ENCODE measurements around the gene TXNL4B. TPM values are rescaled to one million over a fixed set of nuclear protein-coding genes. Genes with fewer than 3 reads are reported as not detected.
"Not testable (repeated sequence)": the region's sequence is repeated elsewhere in the genome, so short reads cannot be mapped to it uniquely, and the experiment has no call there.

Gene TXNL4B
- total RNA-seq, 1 donor from 2014 or later = 12.8 TPM

DNA sequence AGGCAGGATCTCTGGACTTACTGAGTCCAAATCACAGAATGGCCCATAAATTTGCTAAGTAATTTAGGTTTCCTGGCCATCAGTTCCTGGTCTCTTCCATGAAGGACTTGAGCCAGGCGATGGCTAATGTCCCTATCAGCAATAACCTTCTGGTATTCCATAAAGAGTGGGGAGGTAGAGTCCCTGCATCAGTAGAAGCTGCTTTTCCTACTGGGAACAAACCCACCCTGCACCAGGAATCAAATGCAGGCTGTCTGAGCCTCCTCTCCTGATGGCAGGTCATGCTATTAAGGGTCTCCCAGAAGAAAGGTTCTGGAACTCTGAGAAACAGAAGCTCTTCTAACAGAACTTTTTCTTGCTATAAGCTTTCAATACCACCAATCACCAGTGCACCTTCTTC, 31.9 kb downstream of the TXNL4B start:
- Mint-ChIP-seq H3K27ac (ENCODE audit: unreplicated experiment) (no peak overlapping the region), H3K4me1 (ENCODE audit: low read depth, unreplicated experiment) (peaks cover 2% of the 10 kb centered on the region), H3K36me3 (ENCODE audit: low read depth, unreplicated experiment) (no peaks in the 10 kb centered on the region), H3K9me3 (ENCODE audit: unreplicated experiment) (peaks cover 3% of the 10 kb centered on the region), H3K27me3 (ENCODE audit: low read depth, unreplicated experiment) (peaks cover 18% of the 10 kb centered on the region), H3K4me3 (ENCODE audit: unreplicated experiment) (no peak overlapping the region)
- Histone ChIP-seq H3K27ac (ENCODE audit: low read depth, low read length) (no peak overlapping the region), H3K36me3 (ENCODE audit: insufficient read depth, low read length) (no peaks in the 10 kb centered on the region), H4K20me1 (ENCODE audit: insufficient read depth, low read length) (no peaks in the 10 kb centered on the region), H3K27me3 (ENCODE audit: insufficient read depth, low read length) (no peaks in the 10 kb centered on the region), H3K4me1 (ENCODE audit: insufficient read depth, low read length) (no peaks in the 10 kb centered on the region), H3K9me3 (ENCODE audit: insufficient read depth, low read depth, low read length) (no peaks in the 10 kb centered on the region), H2AFZ (ENCODE audit: low read depth, low read length) (no peak overlapping the region), H3K79me2 (ENCODE audit: insufficient read depth, low read length) (no peaks in the 10 kb centered on the region), H3K9ac (ENCODE audit: low read length) (no peak overlapping the region), H3K4me3 (ENCODE audit: insufficient read depth, low read depth, low read length) (no peak overlapping the region), H3K4me2 (ENCODE audit: low read length) (no peak overlapping the region)
- TF ChIP-seq, protein P1, sequence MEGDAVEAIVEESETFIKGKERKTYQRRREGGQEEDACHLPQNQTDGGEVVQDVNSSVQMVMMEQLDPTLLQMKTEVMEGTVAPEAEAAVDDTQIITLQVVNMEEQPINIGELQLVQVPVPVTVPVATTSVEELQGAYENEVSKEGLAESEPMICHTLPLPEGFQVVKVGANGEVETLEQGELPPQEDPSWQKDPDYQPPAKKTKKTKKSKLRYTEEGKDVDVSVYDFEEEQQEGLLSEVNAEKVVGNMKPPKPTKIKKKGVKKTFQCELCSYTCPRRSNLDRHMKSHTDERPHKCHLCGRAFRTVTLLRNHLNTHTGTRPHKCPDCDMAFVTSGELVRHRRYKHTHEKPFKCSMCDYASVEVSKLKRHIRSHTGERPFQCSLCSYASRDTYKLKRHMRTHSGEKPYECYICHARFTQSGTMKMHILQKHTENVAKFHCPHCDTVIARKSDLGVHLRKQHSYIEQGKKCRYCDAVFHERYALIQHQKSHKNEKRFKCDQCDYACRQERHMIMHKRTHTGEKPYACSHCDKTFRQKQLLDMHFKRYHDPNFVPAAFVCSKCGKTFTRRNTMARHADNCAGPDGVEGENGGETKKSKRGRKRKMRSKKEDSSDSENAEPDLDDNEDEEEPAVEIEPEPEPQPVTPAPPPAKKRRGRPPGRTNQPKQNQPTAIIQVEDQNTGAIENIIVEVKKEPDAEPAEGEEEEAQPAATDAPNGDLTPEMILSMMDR (IDR thresholded peaks at IDR 0.05; ENCODE audit: insufficient read depth, low read depth, low read length) = no peak
- no peak for TF ChIP-seq EZH2 (IDR thresholded peaks at IDR 0.05; ENCODE audit: insufficient read depth, low read length)
- DNase-seq (ENCODE audit: low read depth) (no peak), FAIRE-seq (no peak)

DNA sequence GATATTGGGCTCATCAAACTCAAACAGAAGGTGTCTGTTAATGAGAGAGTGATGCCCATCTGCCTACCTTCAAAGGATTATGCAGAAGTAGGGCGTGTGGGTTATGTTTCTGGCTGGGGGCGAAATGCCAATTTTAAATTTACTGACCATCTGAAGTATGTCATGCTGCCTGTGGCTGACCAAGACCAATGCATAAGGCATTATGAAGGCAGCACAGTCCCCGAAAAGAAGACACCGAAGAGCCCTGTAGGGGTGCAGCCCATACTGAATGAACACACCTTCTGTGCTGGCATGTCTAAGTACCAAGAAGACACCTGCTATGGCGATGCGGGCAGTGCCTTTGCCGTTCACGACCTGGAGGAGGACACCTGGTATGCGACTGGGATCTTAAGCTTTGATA, 33.0 kb downstream of the TXNL4B start:
- peaks cover 2% of the 10 kb centered on the region for H3K4me1 Mint-ChIP-seq (ENCODE audit: low read depth, unreplicated experiment)
- no peak overlapping the region for H3K27ac ChIP-seq (ENCODE audit: low read depth, low read length)
- no peak for FAIRE-seq
- H4K20me1 ChIP-seq (ENCODE audit: insufficient read depth, low read length) = no peaks in the 10 kb centered on the region
- H3K9me3 ChIP-seq (ENCODE audit: insufficient read depth, low read depth, low read length) = no peaks in the 10 kb centered on the region
- H3K4me1 ChIP-seq (ENCODE audit: insufficient read depth, low read length) = no peaks in the 10 kb centered on the region
- H3K9ac ChIP-seq (ENCODE audit: low read length) = no peak overlapping the region
- no peak overlapping the region for H3K4me3 Mint-ChIP-seq (ENCODE audit: unreplicated experiment)
- DNase-seq (ENCODE audit: low read depth) = no peak
- H2AFZ ChIP-seq (ENCODE audit: low read depth, low read length) = no peak overlapping the region
- TF ChIP-seq, protein P1 (IDR thresholded peaks at IDR 0.05; ENCODE audit: insufficient read depth, low read depth, low read length) = no peak
- no peak for TF ChIP-seq EZH2 (IDR thresholded peaks at IDR 0.05; ENCODE audit: insufficient read depth, low read length)
- H3K27me3 Mint-ChIP-seq (ENCODE audit: low read depth, unreplicated experiment) = peaks cover 18% of the 10 kb centered on the region
- H3K36me3 Mint-ChIP-seq (ENCODE audit: low read depth, unreplicated experiment) = no peaks in the 10 kb centered on the region
- H3K4me2 ChIP-seq (ENCODE audit: low read length) = no peak overlapping the region
- peaks cover 3% of the 10 kb centered on the region for H3K9me3 Mint-ChIP-seq (ENCODE audit: unreplicated experiment)
- no peaks in the 10 kb centered on the region for H3K27me3 ChIP-seq (ENCODE audit: insufficient read depth, low read length)
- H3K4me3 ChIP-seq (ENCODE audit: insufficient read depth, low read depth, low read length) = no peak overlapping the region
- H3K79me2 ChIP-seq (ENCODE audit: insufficient read depth, low read length) = no peaks in the 10 kb centered on the region
- H3K27ac Mint-ChIP-seq (ENCODE audit: unreplicated experiment) = no peak overlapping the region
- no peaks in the 10 kb centered on the region for H3K36me3 ChIP-seq (ENCODE audit: insufficient read depth, low read length)

DNA sequence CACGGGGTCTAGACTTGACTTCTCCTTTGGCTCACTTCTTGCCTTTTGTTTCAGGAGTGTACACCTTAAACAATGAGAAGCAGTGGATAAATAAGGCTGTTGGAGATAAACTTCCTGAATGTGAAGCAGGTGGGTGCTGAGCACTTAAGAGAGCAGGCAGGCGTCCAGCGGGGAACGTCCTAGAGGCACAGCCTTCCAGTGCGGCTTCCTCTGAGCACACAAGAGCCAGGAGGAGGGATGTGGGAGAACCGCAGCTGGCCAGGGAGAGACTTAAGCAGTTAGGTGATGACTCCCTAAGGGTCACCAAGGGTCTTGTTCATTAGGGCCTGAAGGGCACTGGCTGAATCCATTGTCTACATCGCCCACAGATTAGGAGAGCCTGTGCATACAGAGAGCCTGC, 34.4 kb downstream of the TXNL4B start:
- H3K9me3 ChIP-seq (ENCODE audit: insufficient read depth, low read depth, low read length); H3K27ac ChIP-seq (ENCODE audit: low read depth, low read length); H2AFZ ChIP-seq (ENCODE audit: low read depth, low read length); H3K4me2 ChIP-seq (ENCODE audit: low read length); H3K9ac ChIP-seq (ENCODE audit: low read length); H4K20me1 ChIP-seq (ENCODE audit: insufficient read depth, low read length); H3K79me2 ChIP-seq (ENCODE audit: insufficient read depth, low read length); FAIRE-seq; H3K36me3 ChIP-seq (ENCODE audit: insufficient read depth, low read length); H3K4me1 ChIP-seq (ENCODE audit: insufficient read depth, low read length); DNase-seq (ENCODE audit: low read depth); H3K4me3 ChIP-seq (ENCODE audit: insufficient read depth, low read depth, low read length); H3K27me3 ChIP-seq (ENCODE audit: insufficient read depth, low read length); H3K4me1 Mint-ChIP-seq (ENCODE audit: low read depth, unreplicated experiment); H3K9me3 Mint-ChIP-seq (ENCODE audit: unreplicated experiment); H3K27ac Mint-ChIP-seq (ENCODE audit: unreplicated experiment); H3K36me3 Mint-ChIP-seq (ENCODE audit: low read depth, unreplicated experiment); H3K4me3 Mint-ChIP-seq (ENCODE audit: unreplicated experiment): not testable (repeated sequence)
- H3K27me3 Mint-ChIP-seq (ENCODE audit: low read depth, unreplicated experiment) = peaks cover 25% of the 10 kb centered on the region

- H3K4me1 ChIP-seq (ENCODE audit: insufficient read depth, low read length); H3K36me3 ChIP-seq (ENCODE audit: insufficient read depth, low read length); H3K79me2 ChIP-seq (ENCODE audit: insufficient read depth, low read length); H3K4me2 ChIP-seq (ENCODE audit: low read length); H3K36me3 Mint-ChIP-seq (ENCODE audit: low read depth, unreplicated experiment); H3K27ac ChIP-seq (ENCODE audit: low read depth, low read length); H3K9me3 ChIP-seq (ENCODE audit: insufficient read depth, low read depth, low read length); H3K9ac ChIP-seq (ENCODE audit: low read length); H3K9me3 Mint-ChIP-seq (ENCODE audit: unreplicated experiment); H3K4me1 Mint-ChIP-seq (ENCODE audit: low read depth, unreplicated experiment); H3K4me3 Mint-ChIP-seq (ENCODE audit: unreplicated experiment); H2AFZ ChIP-seq (ENCODE audit: low read depth, low read length); H3K4me3 ChIP-seq (ENCODE audit: insufficient read depth, low read depth, low read length); DNase-seq (ENCODE audit: low read depth); H3K27me3 ChIP-seq (ENCODE audit: insufficient read depth, low read length); H3K27ac Mint-ChIP-seq (ENCODE audit: unreplicated experiment); H4K20me1 ChIP-seq (ENCODE audit: insufficient read depth, low read length); FAIRE-seq: not testable (repeated sequence)
- peaks cover 24% of the 10 kb centered on the region for H3K27me3 Mint-ChIP-seq (ENCODE audit: low read depth, unreplicated experiment)
Observed at GRCh38 chr16:72057313-72057712, 36.1 kb downstream of the TXNL4B start.
